Breast epithelium (tissue), 4 donors: ENCODE results near the gene KLK14. TPM values are rescaled to one million over a fixed set of nuclear protein-coding genes. Genes with fewer than 3 reads are reported as not detected.

Experiments
- DNase-seq, 2 donors: peaks; one replicate each; pipeline ENCODE4 v3.0.0-alpha.2; 2019; ENCODE audit warnings: low spot score in 2 of 2
- H3K27ac ChIP-seq, 2 donors: fragments of 200-600 bp; sonication (generic) in 1 of 2; one replicate each; pipeline ENCODE4 v1.5.1; 2016 to 2019; ENCODE audit warnings: mild to moderate bottlenecking in 1 of 2
- H3K27me3 ChIP-seq, 2 donors: fragments of 200-600 bp; sonication (generic) in 1 of 2; one replicate each; pipeline versions ENCODE4 v1.5.1 to v1.6.0; 2017 to 2019; ENCODE audit warnings: control low read depth in 1 of 2, mild to moderate bottlenecking in 1 of 2
- H3K36me3 ChIP-seq: fragments of 200-600 bp; one replicate; pipeline ENCODE4 v1.5.1; 2019
- H3K4me1 ChIP-seq, 2 donors: fragments of 200-600 bp; sonication (generic); one replicate each; pipeline ENCODE4 v1.5.1; 2016 to 2019; ENCODE audit warnings: control low read depth in 1 of 2
- H3K4me3 ChIP-seq, 3 donors: fragments of 200-600 bp; sonication (generic); 1 replicate in 2 of 3; 2 replicates in 1 of 3; pipeline ENCODE4 v1.5.1; 2016 to 2019; ENCODE audit warnings: mild to moderate bottlenecking in 3 of 3, moderate library complexity in 2 of 3
- H3K9me3 ChIP-seq, 2 donors: fragments of 200-600 bp; sonication (generic) in 1 of 2; one replicate each; pipeline ENCODE4 v1.5.1; 2016 to 2019; ENCODE audit warnings: control low read depth in 1 of 2
- CTCF ChIP-seq, 3 donors: fragments of 450-650 bp; IDR thresholded peaks; one replicate each; pipeline ENCODE4 v1.5.1; 2016 to 2017; ENCODE audit warnings: antibody characterized with exemption in 3 of 3, mild to moderate bottlenecking in 3 of 3, moderate library complexity in 3 of 3
- POLR2A ChIP-seq: fragments of 450-650 bp; IDR thresholded peaks from one replicate; pipeline ENCODE4 v1.6.1; 2016; ENCODE audit warnings: antibody characterized with exemption, mild to moderate bottlenecking, moderate library complexity
- POLR2AphosphoS5 ChIP-seq, 3 donors: sonication (generic); formaldehyde crosslinking; IDR thresholded peaks; one replicate each; pipeline ENCODE4 v1.6.1; 2017; ENCODE audit warnings: antibody characterized with exemption in 3 of 3
- intact Hi-C: fragments of 100-400 bp; cut with DNase I; formaldehyde crosslinking; loops from one replicate; pipeline ENCODE4 v1.15.1; 2023; ENCODE audit warnings: low total_unique reads
- total RNA-seq, 3 donors: library from RNA; depleted of rRNA; stranded (reverse); fragments of >200 nt; gene quantifications; one replicate each; pipeline ENCODE4 v1.1.0, GENCODE V29; 2016

The KLK14 gene
- total RNA-seq, 3 donors from 2014 or later = 0.98 TPM; not detected in 2

- DNase-seq = no peak
- peaks cover 0 to 15% of the 10 kb centered on the region in 2 donors for H3K27me3 ChIP-seq
- H3K36me3 ChIP-seq = no peaks in the 10 kb centered on the region
- peak overlapping the region in 1 of 2 donors; percentile 71 for H3K27ac ChIP-seq
- H3K4me3 ChIP-seq = no peak overlapping the region
- no peaks in the 10 kb centered on the region for H3K4me1 ChIP-seq
- intact Hi-C loops = no loop called here
- no peak for TF ChIP-seq POLR2A
- no peak for TF ChIP-seq CTCF (IDR thresholded peaks at IDR 0.05)
- no peak for TF ChIP-seq POLR2AphosphoS5 (IDR thresholded peaks at IDR 0.05)
- H3K9me3 ChIP-seq = no peaks in the 10 kb centered on the region
Observed at GRCh38 chr19:51123802-51124201, 41.1 kb upstream of the KLK14 start.

GRCh38 chr19:51123381-51123800 is 40.7 kb upstream of the KLK14 start:
- DNase-seq = no peak
- Histone ChIP-seq H3K4me3 (peak overlapping the region in 2 of 3 donors; percentile 17 to 31), H3K9me3 (no peaks in the 10 kb centered on the region), H3K27me3 (peaks cover 0 to 15% of the 10 kb centered on the region in 2 donors), H3K27ac (peak overlapping the region in 1 of 2 donors; percentile 80), H3K36me3 (no peaks in the 10 kb centered on the region), H3K4me1 (no peaks in the 10 kb centered on the region)
- TF ChIP-seq POLR2AphosphoS5 (IDR thresholded peaks at IDR 0.05) = no peak
- no peak for TF ChIP-seq CTCF (IDR thresholded peaks at IDR 0.05)
- no peak for TF ChIP-seq POLR2A
- intact Hi-C loops = no loop called here

DNA sequence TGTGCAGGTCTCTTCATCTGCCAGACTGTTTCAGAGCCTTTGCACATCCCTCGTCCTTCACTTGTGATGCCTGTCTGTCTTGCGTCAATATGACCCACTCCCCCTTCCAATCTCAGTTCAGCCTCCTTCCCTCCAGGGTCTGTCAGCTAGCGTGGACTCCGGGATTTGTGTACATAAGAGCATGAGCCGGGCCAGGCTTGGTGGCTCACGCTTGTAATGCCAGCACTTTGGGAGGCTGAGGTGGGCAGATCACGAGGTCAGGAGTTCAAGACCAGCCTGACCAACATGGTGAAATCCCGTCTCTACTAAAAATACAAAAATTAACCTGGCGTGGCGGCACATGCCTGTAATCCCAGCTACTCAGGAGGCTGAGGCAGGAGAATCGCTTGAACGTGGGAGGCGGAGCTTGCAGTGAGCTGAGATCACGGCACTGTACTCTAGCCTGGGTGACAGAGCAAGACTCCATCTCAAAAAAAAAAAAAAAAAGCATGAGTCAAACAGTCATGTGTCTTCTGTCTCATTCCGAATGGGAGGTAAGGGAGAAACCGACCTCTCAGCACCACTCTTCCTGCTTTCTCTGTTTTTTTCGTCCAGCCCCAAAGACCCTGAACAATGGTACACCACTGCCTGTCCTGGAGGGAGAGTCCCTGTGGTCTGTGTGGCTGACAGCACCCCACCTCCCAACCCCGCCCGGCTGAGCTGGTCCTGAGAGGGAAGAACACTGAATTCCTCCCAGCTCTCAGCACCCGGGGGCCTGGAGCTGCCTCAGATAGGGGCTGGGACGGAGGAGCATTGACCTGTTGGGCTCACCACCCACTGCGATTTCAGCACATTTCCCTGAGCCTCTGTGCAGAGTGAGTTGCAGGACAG is 39.7 kb upstream of the KLK14 start:
- peak overlapping the region in 2 of 3 donors; percentile 17 to 31 for H3K4me3 ChIP-seq
- intact Hi-C loops = no loop called here
- no peaks in the 10 kb centered on the region for H3K9me3 ChIP-seq
- DNase-seq = no peak
- no peaks in the 10 kb centered on the region for H3K4me1 ChIP-seq
- H3K36me3 ChIP-seq = no peaks in the 10 kb centered on the region
- H3K27ac ChIP-seq = peak overlapping the region in 1 of 2 donors; percentile 80
- TF ChIP-seq CTCF (IDR thresholded peaks at IDR 0.05) = no peak
- no peak for TF ChIP-seq POLR2A
- TF ChIP-seq POLR2AphosphoS5 (IDR thresholded peaks at IDR 0.05) = no peak
- peaks cover 0 to 15% of the 10 kb centered on the region in 2 donors for H3K27me3 ChIP-seq

DNA sequence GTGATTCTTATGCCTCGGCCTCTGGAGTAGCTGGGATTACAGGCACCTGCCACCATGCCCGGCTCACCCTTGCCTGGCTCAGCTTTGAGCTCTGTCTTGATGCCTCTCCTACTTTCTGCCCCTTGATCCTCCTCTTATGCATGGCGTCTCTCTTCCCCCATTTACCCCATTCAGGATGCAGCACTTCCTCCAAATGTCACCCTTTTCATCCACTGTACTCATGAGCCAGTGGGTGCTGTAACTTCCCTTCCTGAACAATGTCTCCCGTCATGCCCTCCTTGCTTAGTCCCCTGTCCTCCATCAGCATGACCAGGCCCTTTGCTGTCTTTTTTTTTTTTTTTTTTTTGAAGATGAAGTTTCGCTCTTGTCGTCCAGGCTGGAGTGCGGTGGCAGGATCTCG is 38.6 kb upstream of the KLK14 start:
- Histone ChIP-seq H3K4me1 (no peaks in the 10 kb centered on the region), H3K27me3 (peaks cover 0 to 15% of the 10 kb centered on the region in 2 donors), H3K4me3 (no peak overlapping the region), H3K36me3 (no peaks in the 10 kb centered on the region), H3K9me3 (no peaks in the 10 kb centered on the region), H3K27ac (no peak overlapping the region)
- intact Hi-C loops = no loop called here
- TF ChIP-seq POLR2AphosphoS5 (IDR thresholded peaks at IDR 0.05) = no peak
- TF ChIP-seq POLR2A = no peak
- TF ChIP-seq CTCF (IDR thresholded peaks at IDR 0.05) = no peak
- DNase-seq = no peak

DNA sequence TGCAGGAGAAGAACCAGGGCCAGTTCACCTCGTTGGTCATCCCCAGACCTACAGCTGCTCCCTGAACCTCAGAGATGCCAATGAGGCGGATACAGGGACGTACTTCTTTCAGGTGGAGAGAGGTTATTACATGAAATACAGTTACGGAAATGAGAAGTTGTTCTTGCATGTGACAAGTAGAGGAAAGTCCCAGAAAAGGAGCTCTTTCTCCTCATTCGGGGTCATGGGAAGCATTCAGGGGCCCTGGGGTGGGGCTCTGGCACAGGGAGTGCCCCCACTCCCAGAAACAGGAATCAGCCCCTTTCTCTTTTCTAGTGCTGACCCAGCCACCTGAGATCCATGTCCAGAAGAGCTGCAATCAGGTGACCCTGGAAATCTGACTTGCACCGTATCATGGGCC is 37.5 kb upstream of the KLK14 start:
- Histone ChIP-seq H3K9me3 (no peaks in the 10 kb centered on the region), H3K4me3 (no peak overlapping the region), H3K4me1 (no peaks in the 10 kb centered on the region), H3K36me3 (no peaks in the 10 kb centered on the region), H3K27me3 (peaks cover 0 to 13% of the 10 kb centered on the region in 2 donors), H3K27ac (peak overlapping the region in 1 of 2 donors; percentile 12)
- TF ChIP-seq CTCF (IDR thresholded peaks at IDR 0.05) = no peak
- TF ChIP-seq POLR2A = no peak
- no peak for TF ChIP-seq POLR2AphosphoS5 (IDR thresholded peaks at IDR 0.05)
- intact Hi-C loops = no loop called here
- no peak for DNase-seq
